ENCODE measurements around the gene SOWAHB.

- no peak for TF ChIP-seq EZH2 (IDR thresholded peaks at IDR 0.05; ENCODE audit: borderline replicate concordance, low read length)
- TF ChIP-seq, protein P1, sequence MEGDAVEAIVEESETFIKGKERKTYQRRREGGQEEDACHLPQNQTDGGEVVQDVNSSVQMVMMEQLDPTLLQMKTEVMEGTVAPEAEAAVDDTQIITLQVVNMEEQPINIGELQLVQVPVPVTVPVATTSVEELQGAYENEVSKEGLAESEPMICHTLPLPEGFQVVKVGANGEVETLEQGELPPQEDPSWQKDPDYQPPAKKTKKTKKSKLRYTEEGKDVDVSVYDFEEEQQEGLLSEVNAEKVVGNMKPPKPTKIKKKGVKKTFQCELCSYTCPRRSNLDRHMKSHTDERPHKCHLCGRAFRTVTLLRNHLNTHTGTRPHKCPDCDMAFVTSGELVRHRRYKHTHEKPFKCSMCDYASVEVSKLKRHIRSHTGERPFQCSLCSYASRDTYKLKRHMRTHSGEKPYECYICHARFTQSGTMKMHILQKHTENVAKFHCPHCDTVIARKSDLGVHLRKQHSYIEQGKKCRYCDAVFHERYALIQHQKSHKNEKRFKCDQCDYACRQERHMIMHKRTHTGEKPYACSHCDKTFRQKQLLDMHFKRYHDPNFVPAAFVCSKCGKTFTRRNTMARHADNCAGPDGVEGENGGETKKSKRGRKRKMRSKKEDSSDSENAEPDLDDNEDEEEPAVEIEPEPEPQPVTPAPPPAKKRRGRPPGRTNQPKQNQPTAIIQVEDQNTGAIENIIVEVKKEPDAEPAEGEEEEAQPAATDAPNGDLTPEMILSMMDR (conservative IDR thresholded peaks at IDR 0.05 in 1 of 2, IDR thresholded peaks at IDR 0.05 in 1 of 2; ENCODE audit: extremely low read depth in 1 of 2, insufficient read depth in 1 of 2, low read depth in 1 of 2, low read length in 2 of 2): no peak
These were observed 31.3 kb downstream of the SOWAHB start for GRCh38 chr4:76866641-76867040.

All from mammary epithelial cell (primary cell).